Measurements from ENCODE around the gene MCHR1. TPM values are rescaled to one million over a fixed set of nuclear protein-coding genes. Genes with fewer than 3 reads are reported as not detected.

MCHR1 gene
- total and polyA plus RNA-seq, 2 of the 4 experiments (the other 2 are of a cell fraction), result 1.4 to 3.2 TPM

DNA sequence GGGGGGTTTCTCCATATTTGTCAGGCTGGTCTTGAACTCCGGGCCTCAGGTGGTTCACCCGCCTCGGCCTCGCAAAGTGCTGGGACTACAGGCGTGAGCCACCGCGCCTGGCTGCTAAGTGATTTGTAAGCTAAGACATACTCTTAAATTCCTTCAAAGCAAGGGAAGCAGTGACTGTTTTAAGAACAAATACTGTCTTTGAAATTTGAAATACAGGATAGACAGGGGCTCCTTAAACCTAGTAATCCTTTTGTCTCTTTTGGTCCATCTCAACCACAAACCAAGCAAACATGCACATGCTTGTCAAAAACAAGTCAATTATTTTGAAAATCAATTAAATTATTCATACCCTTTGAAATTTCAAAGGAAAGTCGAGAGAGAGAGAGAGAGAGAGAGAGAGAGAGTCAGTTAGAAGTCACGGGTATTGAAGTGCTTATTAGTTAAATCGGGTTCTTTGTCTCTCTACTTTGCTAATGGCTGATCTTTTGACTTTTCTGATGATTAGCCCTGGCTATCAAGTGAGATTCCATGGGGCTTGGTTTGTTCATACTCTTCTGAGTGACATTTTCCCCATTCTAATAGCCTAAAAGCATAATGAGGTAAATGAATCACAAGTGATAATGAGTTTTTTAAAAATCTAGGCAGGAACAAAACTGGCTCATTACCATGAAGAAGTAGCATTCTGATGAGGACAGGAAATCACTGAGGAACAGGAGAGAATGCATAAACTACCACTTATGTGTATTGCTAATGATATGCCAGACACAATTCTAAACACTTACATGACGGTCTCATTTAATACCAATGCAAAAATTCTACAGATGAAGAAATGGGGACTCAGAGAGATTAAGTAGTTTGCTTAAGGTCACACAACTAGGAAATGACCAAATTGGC, 48.0 kb downstream of the MCHR1 start:
- TF ChIP-seq NFE2L2 (IDR thresholded peaks at IDR 0.05; ENCODE audit: low read depth, low read length) (no peak), CHD1 (IDR thresholded peaks at IDR 0.05; ENCODE audit: low read depth, low read length) (no peak)
- TF ChIP-seq, protein P1, sequence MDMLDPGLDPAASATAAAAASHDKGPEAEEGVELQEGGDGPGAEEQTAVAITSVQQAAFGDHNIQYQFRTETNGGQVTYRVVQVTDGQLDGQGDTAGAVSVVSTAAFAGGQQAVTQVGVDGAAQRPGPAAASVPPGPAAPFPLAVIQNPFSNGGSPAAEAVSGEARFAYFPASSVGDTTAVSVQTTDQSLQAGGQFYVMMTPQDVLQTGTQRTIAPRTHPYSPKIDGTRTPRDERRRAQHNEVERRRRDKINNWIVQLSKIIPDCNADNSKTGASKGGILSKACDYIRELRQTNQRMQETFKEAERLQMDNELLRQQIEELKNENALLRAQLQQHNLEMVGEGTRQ (IDR thresholded peaks at IDR 0.05; ENCODE audit: low read depth, low read length), result no peak
- no peak overlapping the region for H4K91ac ChIP-seq (ENCODE audit: insufficient read depth, low read depth, low read length)
- DNase-seq (no peak), ATAC-seq (ENCODE audit: low read depth) (no peak)
- no TSS peak for BruUV-seq (replicated peaks)
- no peaks in the 10 kb centered on the region for H3K79me1 ChIP-seq (ENCODE audit: low read depth in 1 of 2, low read length in 2 of 2)
- ChIA-PET POLR2A (ENCODE audit: unreplicated experiment) (no interaction called here), CTCF (no interaction called here)
- in situ Hi-C loops (cut with MboI; ENCODE audit: low sequenced_read_pairs), result no loop called here
- no peaks in the 10 kb centered on the region for H3K27me3 ChIP-seq (ENCODE audit: control insufficient read depth, insufficient read depth, low read length)
- no peak overlapping the region for H3K9ac ChIP-seq (ENCODE audit: low read depth, low read length)
- H2BK15ac ChIP-seq (ENCODE audit: low read depth, low read length), result no peak overlapping the region
- H4K8ac ChIP-seq (ENCODE audit: low read depth in 2 of 2, low read length in 2 of 2), result no peak overlapping the region
- H3K4me2 ChIP-seq (ENCODE audit: low read depth, low read length), result no peak overlapping the region
- H2AK5ac ChIP-seq (ENCODE audit: low read depth, low read length), result no peak overlapping the region
- no peak overlapping the region for H2BK120ac ChIP-seq (ENCODE audit: low read depth, low read length)
- H3K4me1 ChIP-seq (ENCODE audit: control insufficient read depth, insufficient read depth, low read length), result peaks cover 3% of the 10 kb centered on the region; the same call in 1 of the 2 replicates
- no peak overlapping the region for H3K4me3 ChIP-seq (ENCODE audit: insufficient read depth, low read depth, low read length)
- peaks cover 2% of the 10 kb centered on the region; the same call in 1 of the 2 replicates for H3K9me3 ChIP-seq (ENCODE audit: control insufficient read depth, insufficient read depth, low read length)
- H2AFZ ChIP-seq (replicated peaks; ENCODE audit: low read length, poor library complexity), result no peak overlapping the region
- H2AK9ac ChIP-seq (replicated peaks; ENCODE audit: low read depth, low read length, poor library complexity), result no peak overlapping the region
- 0 out of 2 replicates have a peak, but pooled peaks cover 3% of the 10 kb centered on the region for H3K9me1 ChIP-seq (ENCODE audit: insufficient read depth, low read length)
- no peaks in the 10 kb centered on the region for H3K36me3 ChIP-seq (ENCODE audit: control insufficient read depth, insufficient read depth, low read length)
- no peak overlapping the region for H2BK20ac ChIP-seq (ENCODE audit: low read depth, low read length)
- no CpG with 5 or more reads among the region's 11 CpGs for WGBS, 2 experiments (ENCODE audit: extremely low coverage in 2 of 2, insufficient read length in 1 of 2)
- H3K56ac ChIP-seq (ENCODE audit: extremely low read depth, insufficient read depth, low read length), result no peak overlapping the region
- H4K5ac ChIP-seq (ENCODE audit: low read depth, low read length), result no peak overlapping the region
- no peak overlapping the region for H3K14ac ChIP-seq (replicated peaks; ENCODE audit: low read depth, low read length)
- no peak overlapping the region for H3K23ac ChIP-seq (ENCODE audit: low read depth, low read length)
- intact Hi-C loops (cut with micrococcal nuclease), result no loop called here
- H4K20me1 ChIP-seq (ENCODE audit: insufficient read depth, low read length), result no peaks in the 10 kb centered on the region
- no peak overlapping the region for H2BK5ac ChIP-seq (ENCODE audit: low read depth, low read length, poor library complexity, severe bottlenecking)
- H3K27ac ChIP-seq (ENCODE audit: insufficient read depth, low read length), result no peak overlapping the region
- no peak overlapping the region for H3K18ac ChIP-seq (ENCODE audit: low read depth, low read length)
- H3K4ac ChIP-seq (ENCODE audit: low read depth, low read length), result no peak overlapping the region
- dilution Hi-C loops (cut with HindIII; ENCODE audit: low sequenced_read_pairs, unreplicated experiment), result no loop called here
